IMR-90 (cell line): ENCODE data around the gene PRKAR1B. TPM values are rescaled to one million over a fixed set of nuclear protein-coding genes. Genes with fewer than 3 reads are reported as not detected.

ENCODE experiments used
- ATAC-seq: fragments of 200-7000 bp; cut with Tn5 transposase; 2 replicates; pipeline ENCODE4 v1.9.1; 2020; ENCODE audit warnings: low read depth, mild to moderate bottlenecking, moderate library complexity
- BruUV-seq: library from RNA; stranded (reverse); fragments of 400-500 nt; replicated peaks from 2 replicates; lab custom pipeline; 2021; lab: Mats Ljungman, UMichigan
- CTCF ChIA-PET: fragments of 300-600 bp; formaldehyde crosslinking; extraction: SDS; loops from one replicate; lab custom pipeline; 2021; ENCODE audit warnings: antibody characterized with exemption; lab: Yijun Ruan, JAX
- POLR2A ChIA-PET: fragments of 300-600 bp; sonication (Branson Sonifier 250); formaldehyde crosslinking; loops from one replicate; lab custom pipeline; 2022; ENCODE audit warnings: antibody characterized with exemption; ENCODE audit not compliant: unreplicated experiment; lab: Charles Lee
- DNase-seq: peaks from one replicate; pipeline ENCODE4 v3.0.0; 2013
- H2AFZ ChIP-seq: replicated peaks from 2 replicates; pipeline ENCODE3; 2013; ENCODE audit warnings: low read length, mild to moderate bottlenecking; ENCODE audit not compliant: poor library complexity
- H2AK5ac ChIP-seq: 2 replicates; pipeline ENCODE4 v1.6.1; 2013; ENCODE audit warnings: low read depth, low read length, inconsistent platforms
- H2AK9ac ChIP-seq: replicated peaks from 2 replicates; pipeline ENCODE3; 2013; ENCODE audit warnings: mild to moderate bottlenecking, low read depth, low read length, moderate library complexity; ENCODE audit not compliant: poor library complexity
- H2BK120ac ChIP-seq: 2 replicates; pipeline ENCODE4 v1.6.1; 2013; ENCODE audit warnings: low read depth, low read length, inconsistent platforms
- H2BK15ac ChIP-seq: 3 replicates; pipeline ENCODE4 v1.6.1; 2013; ENCODE audit warnings: low read depth, low read length, inconsistent platforms
- H2BK20ac ChIP-seq: 2 replicates; pipeline ENCODE4 v1.6.1; 2013; ENCODE audit warnings: low read depth, mild to moderate bottlenecking, inconsistent platforms, low read length, moderate library complexity
- H2BK5ac ChIP-seq: 2 replicates; pipeline ENCODE4 v1.6.1; 2013; ENCODE audit warnings: mild to moderate bottlenecking, low read depth, low read length, inconsistent platforms; ENCODE audit not compliant: poor library complexity, severe bottlenecking
- H3K14ac ChIP-seq: replicated peaks from 2 replicates; pipeline ENCODE4 v1.6.1; 2013; ENCODE audit warnings: low read depth, low read length, inconsistent platforms
- H3K18ac ChIP-seq: 2 replicates; pipeline ENCODE4 v1.6.1; 2013; ENCODE audit warnings: low read depth, low read length, control low read depth
- H3K23ac ChIP-seq: 2 replicates; pipeline ENCODE4 v1.6.1; 2013; ENCODE audit warnings: low read depth, low read length, inconsistent platforms
- H3K27ac ChIP-seq: 2 replicates; pipeline ENCODE4 v1.5.1; 2013; ENCODE audit warnings: mild to moderate bottlenecking, control low read depth, low read length; ENCODE audit not compliant: insufficient read depth
- H3K27me3 ChIP-seq: 2 replicates; pipeline ENCODE4 v1.6.1; 2013; ENCODE audit warnings: low read length; ENCODE audit not compliant: control insufficient read depth, insufficient read depth
- H3K36me3 ChIP-seq: 2 replicates; pipeline ENCODE4 v1.6.1; 2013; ENCODE audit warnings: low read length, mixed read lengths; ENCODE audit not compliant: control insufficient read depth, insufficient read depth
- H3K4ac ChIP-seq: 2 replicates; pipeline ENCODE4 v1.6.1; 2013; ENCODE audit warnings: low read depth, low read length, inconsistent platforms
- H3K4me1 ChIP-seq: 2 replicates; pipeline ENCODE4 v1.6.1; 2013; ENCODE audit warnings: low read length, mixed read lengths; ENCODE audit not compliant: control insufficient read depth, insufficient read depth
- H3K4me2 ChIP-seq: 2 replicates; pipeline ENCODE4 v1.6.1; 2013; ENCODE audit warnings: low read depth, mild to moderate bottlenecking, control low read depth, low read length, moderate library complexity
- H3K4me3 ChIP-seq: 2 replicates; pipeline ENCODE4 v1.5.1; 2013; ENCODE audit warnings: low read depth, mild to moderate bottlenecking, control low read depth, low read length, moderate library complexity; ENCODE audit not compliant: insufficient read depth
- H3K56ac ChIP-seq: 2 replicates; pipeline ENCODE4 v1.6.1; 2013; ENCODE audit warnings: low read length, inconsistent platforms; ENCODE audit not compliant: insufficient read depth; ENCODE audit errors: extremely low read depth
- H3K79me1 ChIP-seq, 2 experiments: 2 replicates each; pipeline ENCODE4 v1.6.1; 2013; ENCODE audit warnings: low read length in 2 of 2, inconsistent platforms in 1 of 2, low read depth in 1 of 2
- H3K9ac ChIP-seq: 2 replicates; pipeline ENCODE4 v1.6.1; 2013; ENCODE audit warnings: low read depth, low read length, control low read depth
- H3K9me1 ChIP-seq: 2 replicates; pipeline ENCODE4 v1.6.1; 2013; ENCODE audit warnings: low read length, inconsistent platforms; ENCODE audit not compliant: insufficient read depth
- H3K9me3 ChIP-seq: 2 replicates; pipeline ENCODE4 v1.6.1; 2013; ENCODE audit warnings: low read length; ENCODE audit not compliant: control insufficient read depth, insufficient read depth
- H4K20me1 ChIP-seq: 2 replicates; pipeline ENCODE4 v1.6.1; 2013; ENCODE audit warnings: low read length, inconsistent platforms; ENCODE audit not compliant: insufficient read depth
- H4K5ac ChIP-seq: 2 replicates; pipeline ENCODE4 v1.6.1; 2013; ENCODE audit warnings: mild to moderate bottlenecking, low read depth, low read length, control low read depth
- H4K8ac ChIP-seq, 2 experiments: 2 replicates each; pipeline ENCODE4 v1.6.1; 2013; ENCODE audit warnings: low read depth in 2 of 2, low read length in 2 of 2, control low read depth in 1 of 2, inconsistent platforms in 1 of 2
- H4K91ac ChIP-seq: 2 replicates; pipeline ENCODE4 v1.6.1; 2013; ENCODE audit warnings: low read depth, low read length, inconsistent platforms; ENCODE audit not compliant: insufficient read depth
- MAZ ChIP-seq: IDR thresholded peaks from 2 replicates; pipeline ENCODE4 v1.6.1; 2012; ENCODE audit warnings: low read depth, mild to moderate bottlenecking, low read length, improper control_type of control experiment, moderate library complexity, borderline replicate concordance
- NFE2L2 ChIP-seq: fragments of 150-350 bp; IDR thresholded peaks from 2 replicates; pipeline ENCODE4 v1.6.1; 2016; ENCODE audit warnings: low read depth, mild to moderate bottlenecking, low read length
- RFX5 ChIP-seq: IDR thresholded peaks from 2 replicates; pipeline ENCODE4 v1.8.0; 2012; ENCODE audit warnings: low read depth, mild to moderate bottlenecking, low read length, moderate library complexity
- USF2 ChIP-seq: fragments of 150-350 bp; IDR thresholded peaks from 2 replicates; pipeline ENCODE4 v1.6.1; 2017; ENCODE audit warnings: mild to moderate bottlenecking, antibody characterized with exemption, low read length, low read depth
- WGBS, 2 experiments: methylation state at CpG; one replicate each; pipeline versions ENCODE4 v1.1.5 to v1.1.7; 2013; ENCODE audit warnings: missing lambda C conversion rate in 2 of 2; ENCODE audit not compliant: insufficient read length in 1 of 2; ENCODE audit errors: extremely low coverage in 2 of 2; 5-methylcytosine and 5-hydroxymethylcytosine counted together
- dilution Hi-C: fragments of 300-500 bp; cut with HindIII; formaldehyde crosslinking; loops from one replicate; pipeline ENCODE4 v1.14.3; 2018; ENCODE audit warnings: low sequenced_read_pairs; ENCODE audit not compliant: unreplicated experiment
- in situ Hi-C: fragments of 300-500 bp; cut with MboI; formaldehyde crosslinking; loops from 3 replicates; pipeline ENCODE4 v1.14.3; 2019; ENCODE audit warnings: low sequenced_read_pairs, inconsistent platforms, mixed read lengths
- intact Hi-C: fragments of 100-400 bp; cut with micrococcal nuclease; formaldehyde crosslinking; loops from 2 replicates; pipeline ENCODE4 v1.10.0; 2022
- polyA plus RNA-seq, 3 experiments: library from polyadenylated mRNA; depleted of rRNA; stranded (reverse); fragments of >200 nt; gene quantifications; 2 replicates each; pipeline ENCODE4 v1.2.3, GENCODE V29; 2012; ENCODE audit warnings: low replicate concordance in 1 of 3
- total RNA-seq: library from RNA; depleted of rRNA; stranded (reverse); fragments of >200 nt; gene quantifications from 2 replicates; pipeline ENCODE4 v1.2.3, GENCODE V29; 2012

PRKAR1B gene
- total and polyA plus RNA-seq, 2 of the 4 experiments (the other 2 are of a cell fraction), result 15.2 to 20.2 TPM

- H3K79me1 ChIP-seq, result peaks cover 0 to 32% of the 10 kb centered on the region in 2 experiments; a peak in 2 of 4 replicates
- WGBS, 2 experiments, result 10% methylated on average over 26 of the region's 83 CpGs; no CpG with 5 or more reads in 1 of the 2 experiments
- H2BK15ac ChIP-seq, result no peak overlapping the region
- no peak for TF ChIP-seq RFX5
- peak; percentile 7; the same call in 1 of the 2 replicates for TF ChIP-seq NFE2L2
- TF ChIP-seq USF2, result no peak
- TF ChIP-seq MAZ, result peak; percentile 55; the same call in 1 of the 2 replicates
- no peaks in the 10 kb centered on the region; the same call in 1 of the 2 replicates for H4K20me1 ChIP-seq
- H2BK5ac ChIP-seq, result peak overlapping the region; percentile 59
- no peak overlapping the region for H2BK20ac ChIP-seq
- peak overlapping the region; percentile 77 for H3K4me3 ChIP-seq
- H3K56ac ChIP-seq, result no peak overlapping the region
- H3K9ac ChIP-seq, result no peak overlapping the region
- no TSS peak for BruUV-seq
- in situ Hi-C loops (no loop called here), intact Hi-C loops (loop anchor here (1.0 to 10.0 kb wide), 4 partner anchors 45 to 358 kb away; partner anchors contain the start of genes DNAAF5, GET4 and PRKAR1B), dilution Hi-C loops (no loop called here)
- peak overlapping the region; percentile 53; the same call in 1 of the 2 replicates for H2BK120ac ChIP-seq
- peak overlapping the region; percentile 67 for H3K4me2 ChIP-seq
- peak overlapping the region in 1 of 2 experiments; percentile 40; a peak in 1 of 4 replicates for H4K8ac ChIP-seq
- peak; percentile 80 for DNase-seq
- H3K18ac ChIP-seq, result no peak overlapping the region
- H2AFZ ChIP-seq, result peak overlapping the region; percentile 93
- no peak overlapping the region; the same call in 1 of the 2 replicates for H3K27ac ChIP-seq
- H3K36me3 ChIP-seq, result no peaks in the 10 kb centered on the region
- H2AK5ac ChIP-seq, result no peak overlapping the region
- peak; percentile 51 for ATAC-seq
- no peak overlapping the region for H4K5ac ChIP-seq
- H3K4ac ChIP-seq, result no peak overlapping the region
- H3K4me1 ChIP-seq, result peaks cover 6% of the 10 kb centered on the region
- H3K27me3 ChIP-seq, result peaks cover 15% of the 10 kb centered on the region
- no peak overlapping the region for H3K23ac ChIP-seq
- H3K9me1 ChIP-seq, result peaks cover 6% of the 10 kb centered on the region; the same call in 1 of the 2 replicates
- H4K91ac ChIP-seq, result no peak overlapping the region
- no peaks in the 10 kb centered on the region for H3K9me3 ChIP-seq
- H2AK9ac ChIP-seq, result peak overlapping the region; percentile 53
- ChIA-PET POLR2A (no interaction called here), CTCF (no interaction called here)
- H3K14ac ChIP-seq, result peak overlapping the region; percentile 12; the same call in 1 of the 2 replicates
These were observed 210.2 kb downstream of the PRKAR1B start for GRCh38 chr7:516606-517456.
